HEK293T (cell line): ENCODE results near the gene EPHA10.

ENCODE experiments used
- BHLHE40 ChIP-seq: fragments of 450-650 bp; IDR thresholded peaks from 2 replicates; pipeline ENCODE4 v1.6.1; 2016; ENCODE audit warnings: mild to moderate bottlenecking, moderate library complexity, borderline replicate concordance
- ELF4 ChIP-seq: fragments of 450-650 bp; IDR thresholded peaks from 2 replicates; pipeline ENCODE4 v1.6.1; 2017; ENCODE audit warnings: antibody characterized with exemption
- FOXK2 ChIP-seq: fragments of 450-650 bp; IDR thresholded peaks from 2 replicates; pipeline ENCODE4 v1.6.1; 2016; ENCODE audit warnings: mild to moderate bottlenecking
- FOXM1 ChIP-seq: fragments of 450-650 bp; IDR thresholded peaks from 2 replicates; pipeline ENCODE4 v1.6.1; 2017; ENCODE audit warnings: mild to moderate bottlenecking, borderline replicate concordance
- HDGF ChIP-seq: fragments of 450-650 bp; IDR thresholded peaks from 2 replicates; pipeline ENCODE4 v1.6.1; 2017; ENCODE audit warnings: antibody characterized with exemption, borderline replicate concordance
- L3MBTL2 ChIP-seq: fragments of 450-650 bp; conservative IDR thresholded peaks from 2 replicates; pipeline ENCODE4 v1.6.1; 2016; ENCODE audit warnings: mild to moderate bottlenecking
- LEF1 ChIP-seq: fragments of 450-650 bp; IDR thresholded peaks from 2 replicates; pipeline ENCODE4 v1.6.1; 2017; ENCODE audit warnings: mild to moderate bottlenecking, borderline replicate concordance
- NFRKB ChIP-seq: fragments of 450-650 bp; IDR thresholded peaks from 2 replicates; pipeline ENCODE4 v1.6.1; 2016; ENCODE audit warnings: mild to moderate bottlenecking, moderate library complexity
- PKNOX1 ChIP-seq: fragments of 450-650 bp; IDR thresholded peaks from 2 replicates; pipeline ENCODE4 v1.6.1; 2016
- SP1 ChIP-seq: fragments of 450-650 bp; IDR thresholded peaks from 2 replicates; pipeline ENCODE4 v1.6.1; 2017
- SUZ12 ChIP-seq: fragments of 450-650 bp; IDR thresholded peaks from 2 replicates; pipeline ENCODE4 v1.6.1; 2016; ENCODE audit warnings: mild to moderate bottlenecking
- TARDBP ChIP-seq: fragments of 450-650 bp; IDR thresholded peaks from 2 replicates; pipeline ENCODE4 v1.6.1; 2016

GRCh38 chr1:37692834-37693175, 72.1 kb downstream of the EPHA10 start:
- TF ChIP-seq LEF1 (no peak), ELF4 (no peak), TARDBP (no peak), FOXK2 (no peak), HDGF (no peak), SP1 (no peak), L3MBTL2 (no peak; the same call in 1 of the 2 replicates), PKNOX1 (no peak), NFRKB (no peak), BHLHE40 (no peak), FOXM1 (no peak), SUZ12 (no peak)
